Measurements from ENCODE around the gene SUV39H1. TPM values are rescaled to one million over a fixed set of nuclear protein-coding genes. Genes with fewer than 3 reads are reported as not detected.

The SUV39H1 gene
- total and polyA plus RNA-seq, 2 experiments from 2014 or later: 2.9 to 5.3 TPM

DNA sequence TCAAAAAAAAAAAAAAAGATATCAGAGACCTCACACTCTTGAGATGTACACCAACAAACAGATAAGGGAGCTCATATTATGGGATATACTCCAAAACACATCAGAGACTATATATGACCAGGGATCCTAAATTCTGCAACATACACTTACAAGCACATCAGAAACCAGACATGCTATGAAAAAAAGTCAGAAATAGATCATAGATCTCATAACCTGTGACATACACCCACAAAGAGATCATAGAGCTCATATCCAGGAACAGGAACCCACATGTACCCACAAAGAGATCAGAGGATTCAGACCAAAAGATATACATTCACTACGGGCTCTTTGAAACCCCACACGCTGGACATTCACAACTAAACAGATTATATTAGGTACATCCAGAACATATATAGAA is 30.1 kb downstream of the SUV39H1 start:
- Histone ChIP-seq H3K36me3 (replicated peaks; ENCODE audit: insufficient read depth, low read depth) (no peaks in the 10 kb centered on the region), H3K27ac (no peak overlapping the region), H3K27me3 (no peaks in the 10 kb centered on the region), H2AFZ (no peak overlapping the region), H4K20me1 (ENCODE audit: insufficient read depth, poor library complexity, severe bottlenecking) (no peaks in the 10 kb centered on the region), H3K4me2 (no peak overlapping the region), H3K9me3 (ENCODE audit: low read depth) (no peaks in the 10 kb centered on the region), H3K79me2 (no peaks in the 10 kb centered on the region), H3K4me3 (no peak overlapping the region), H3K4me1 (ENCODE audit: insufficient read depth) (no peaks in the 10 kb centered on the region), H3K9me2 (replicated peaks; ENCODE audit: insufficient read depth) (no peaks in the 10 kb centered on the region)
- TF ChIP-seq, protein P1, sequence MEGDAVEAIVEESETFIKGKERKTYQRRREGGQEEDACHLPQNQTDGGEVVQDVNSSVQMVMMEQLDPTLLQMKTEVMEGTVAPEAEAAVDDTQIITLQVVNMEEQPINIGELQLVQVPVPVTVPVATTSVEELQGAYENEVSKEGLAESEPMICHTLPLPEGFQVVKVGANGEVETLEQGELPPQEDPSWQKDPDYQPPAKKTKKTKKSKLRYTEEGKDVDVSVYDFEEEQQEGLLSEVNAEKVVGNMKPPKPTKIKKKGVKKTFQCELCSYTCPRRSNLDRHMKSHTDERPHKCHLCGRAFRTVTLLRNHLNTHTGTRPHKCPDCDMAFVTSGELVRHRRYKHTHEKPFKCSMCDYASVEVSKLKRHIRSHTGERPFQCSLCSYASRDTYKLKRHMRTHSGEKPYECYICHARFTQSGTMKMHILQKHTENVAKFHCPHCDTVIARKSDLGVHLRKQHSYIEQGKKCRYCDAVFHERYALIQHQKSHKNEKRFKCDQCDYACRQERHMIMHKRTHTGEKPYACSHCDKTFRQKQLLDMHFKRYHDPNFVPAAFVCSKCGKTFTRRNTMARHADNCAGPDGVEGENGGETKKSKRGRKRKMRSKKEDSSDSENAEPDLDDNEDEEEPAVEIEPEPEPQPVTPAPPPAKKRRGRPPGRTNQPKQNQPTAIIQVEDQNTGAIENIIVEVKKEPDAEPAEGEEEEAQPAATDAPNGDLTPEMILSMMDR (IDR thresholded peaks at IDR 0.05; ENCODE audit: poor library complexity): no peak
- TF ChIP-seq EZH2 (IDR thresholded peaks at IDR 0.05; ENCODE audit: borderline replicate concordance) (no peak), EZH2phosphoT487 (IDR thresholded peaks at IDR 0.05; ENCODE audit: low read depth, severe bottlenecking, unreplicated experiment) (no peak)
- no peak for DNase-seq (ENCODE audit: low spot score)
- WGBS (ENCODE audit: low lambda C conversion rate, missing lambda C conversion rate): 77% methylated on average over 2 of the region's 2 CpGs

DNA sequence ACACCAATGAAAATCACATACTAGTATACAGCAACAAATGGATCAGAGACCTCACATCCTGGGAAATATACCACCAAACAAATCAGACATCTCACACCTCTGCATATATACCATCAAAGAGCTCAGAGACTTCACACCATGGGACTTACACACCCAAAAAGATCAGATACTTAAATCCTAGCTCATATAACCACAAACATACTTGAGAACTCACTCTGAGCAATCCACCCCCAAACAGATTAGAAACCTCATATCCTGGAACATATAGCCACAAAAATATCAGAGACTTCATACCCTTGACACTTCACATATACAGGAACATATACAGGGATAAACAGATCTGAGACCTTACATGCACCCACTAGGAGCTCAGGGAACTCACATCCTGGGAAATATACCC is 32.1 kb downstream of the SUV39H1 start:
- H3K9me3 ChIP-seq (ENCODE audit: low read depth): no peaks in the 10 kb centered on the region
- no peaks in the 10 kb centered on the region for H4K20me1 ChIP-seq (ENCODE audit: insufficient read depth, poor library complexity, severe bottlenecking)
- no peaks in the 10 kb centered on the region for H3K4me1 ChIP-seq (ENCODE audit: insufficient read depth)
- H3K27me3 ChIP-seq: no peaks in the 10 kb centered on the region
- H3K4me3 ChIP-seq: no peak overlapping the region
- H3K79me2 ChIP-seq: no peaks in the 10 kb centered on the region
- H3K4me2 ChIP-seq: no peak overlapping the region
- no peaks in the 10 kb centered on the region for H3K9me2 ChIP-seq (replicated peaks; ENCODE audit: insufficient read depth)
- DNase-seq (ENCODE audit: low spot score): no peak
- no peaks in the 10 kb centered on the region for H3K36me3 ChIP-seq (replicated peaks; ENCODE audit: insufficient read depth, low read depth)
- TF ChIP-seq, protein P1 (IDR thresholded peaks at IDR 0.05; ENCODE audit: poor library complexity): no peak
- TF ChIP-seq EZH2 (IDR thresholded peaks at IDR 0.05; ENCODE audit: borderline replicate concordance): no peak
- no peak for TF ChIP-seq EZH2phosphoT487 (IDR thresholded peaks at IDR 0.05; ENCODE audit: low read depth, severe bottlenecking, unreplicated experiment)
- H2AFZ ChIP-seq: no peak overlapping the region
- H3K27ac ChIP-seq: no peak overlapping the region

DNA sequence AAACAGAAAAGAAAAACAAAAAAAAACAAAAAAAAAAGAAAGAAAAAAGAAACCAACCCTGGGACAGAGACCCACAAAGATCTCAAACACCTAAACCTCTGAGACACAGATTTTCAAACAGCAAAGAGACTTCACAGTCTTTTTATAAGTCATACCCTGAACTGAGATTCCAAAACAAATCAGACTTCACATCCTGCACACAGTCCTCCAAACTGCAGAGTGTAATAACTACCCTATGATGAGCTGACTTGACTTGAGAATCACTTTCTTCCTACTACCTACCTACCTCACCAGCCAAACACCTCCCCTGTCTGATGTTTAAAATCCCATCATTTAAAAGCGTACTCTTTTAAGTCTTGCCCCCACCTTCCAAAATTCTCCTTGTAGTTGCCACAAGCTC is 39.8 kb downstream of the SUV39H1 start:
- WGBS (ENCODE audit: low lambda C conversion rate, missing lambda C conversion rate): 91% methylated on average over 1 of the region's 1 CpG
- no peaks in the 10 kb centered on the region for H3K4me1 ChIP-seq (ENCODE audit: insufficient read depth)
- no peaks in the 10 kb centered on the region for H4K20me1 ChIP-seq (ENCODE audit: insufficient read depth, poor library complexity, severe bottlenecking)
- H3K9me2 ChIP-seq (replicated peaks; ENCODE audit: insufficient read depth): no peaks in the 10 kb centered on the region
- no peak for DNase-seq (ENCODE audit: low spot score)
- no peaks in the 10 kb centered on the region for H3K27me3 ChIP-seq
- H3K4me2 ChIP-seq: peak overlapping the region; percentile 71
- no peaks in the 10 kb centered on the region for H3K79me2 ChIP-seq
- no peaks in the 10 kb centered on the region for H3K36me3 ChIP-seq (replicated peaks; ENCODE audit: insufficient read depth, low read depth)
- H3K27ac ChIP-seq: peak overlapping the region; percentile 29
- no peaks in the 10 kb centered on the region for H3K9me3 ChIP-seq (ENCODE audit: low read depth)
- no peak overlapping the region for H3K4me3 ChIP-seq
- peak overlapping the region; percentile 28 for H2AFZ ChIP-seq
- TF ChIP-seq EZH2phosphoT487 (IDR thresholded peaks at IDR 0.05; ENCODE audit: low read depth, severe bottlenecking, unreplicated experiment) (no peak), EZH2 (IDR thresholded peaks at IDR 0.05; ENCODE audit: borderline replicate concordance) (no peak)
- TF ChIP-seq, protein P1 (IDR thresholded peaks at IDR 0.05; ENCODE audit: poor library complexity): no peak

DNA sequence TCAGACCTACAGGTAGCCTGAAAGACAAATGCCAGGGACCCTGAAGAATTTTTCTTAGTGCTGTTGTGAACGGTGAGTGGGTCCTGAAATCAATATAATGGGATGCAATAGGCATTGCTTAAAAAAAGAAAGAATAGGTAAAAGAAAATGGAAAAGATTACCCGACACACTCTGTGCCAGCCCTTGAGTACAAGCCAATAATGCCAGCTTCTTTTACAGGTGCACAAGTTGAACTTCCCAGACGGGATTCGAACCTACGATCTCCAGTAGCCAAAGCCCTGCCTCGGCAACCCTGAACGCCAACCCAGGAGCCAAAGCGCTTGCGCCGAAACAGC is 40.3 kb downstream of the SUV39H1 start:
- no peaks in the 10 kb centered on the region for H3K4me1 ChIP-seq (ENCODE audit: insufficient read depth)
- no peaks in the 10 kb centered on the region for H3K9me3 ChIP-seq (ENCODE audit: low read depth)
- no peaks in the 10 kb centered on the region for H3K36me3 ChIP-seq (replicated peaks; ENCODE audit: insufficient read depth, low read depth)
- peak overlapping the region; percentile 71 for H3K4me2 ChIP-seq
- H3K79me2 ChIP-seq: no peaks in the 10 kb centered on the region
- H3K9me2 ChIP-seq (replicated peaks; ENCODE audit: insufficient read depth): no peaks in the 10 kb centered on the region
- no peak for DNase-seq (ENCODE audit: low spot score)
- no peaks in the 10 kb centered on the region for H3K27me3 ChIP-seq
- peak overlapping the region; percentile 28 for H2AFZ ChIP-seq
- TF ChIP-seq, protein P1 (IDR thresholded peaks at IDR 0.05; ENCODE audit: poor library complexity): no peak
- TF ChIP-seq EZH2 (IDR thresholded peaks at IDR 0.05; ENCODE audit: borderline replicate concordance): no peak
- TF ChIP-seq EZH2phosphoT487 (IDR thresholded peaks at IDR 0.05; ENCODE audit: low read depth, severe bottlenecking, unreplicated experiment): no peak
- H4K20me1 ChIP-seq (ENCODE audit: insufficient read depth, poor library complexity, severe bottlenecking): no peaks in the 10 kb centered on the region
- H3K27ac ChIP-seq: peak overlapping the region; percentile 29
- peak overlapping the region; percentile 13 for H3K4me3 ChIP-seq
- WGBS (ENCODE audit: low lambda C conversion rate, missing lambda C conversion rate): 50% methylated on average over 10 of the region's 10 CpGs

Measured in hepatocyte (in vitro differentiated cells).